ENCODE data around the gene CA4. TPM values are rescaled to one million over a fixed set of nuclear protein-coding genes. Genes with fewer than 3 reads are reported as not detected.

The CA4 gene
- total RNA-seq, 6 experiments from 2014 or later: 0.33 to 0.37 (median 0.35) TPM; not detected in 3

- ATAC-seq (no peak), DNase-seq (no peak)
- H3K4me3 ChIP-seq: no peak overlapping the region
- no CpG with 5 or more reads among the region's 2 CpGs for WGBS (ENCODE audit: insufficient coverage, low coverage, low lambda C conversion rate, missing lambda C conversion rate)
- no peak overlapping the region for H3K27ac ChIP-seq
- H3K9me3 ChIP-seq: no peaks in the 10 kb centered on the region
- peaks cover 0 to 6% (median 0%) of the 10 kb centered on the region in 4 donors for H3K4me1 ChIP-seq
- no peaks in the 10 kb centered on the region for H3K36me3 ChIP-seq
- peaks cover 0 to 13% of the 10 kb centered on the region in 2 donors for H3K27me3 ChIP-seq
- TF ChIP-seq POLR2A (IDR thresholded peaks at IDR 0.05) (no peak), CTCF (IDR thresholded peaks at IDR 0.05) (no peak)
- intact Hi-C loops (cut with DNase I): loop anchor here (10.0 kb wide), 1 partner anchor 286 kb away; no protein-coding TSS in a partner anchor
Measured at GRCh38 chr17:60148373-60148772, 1.4 kb upstream of the CA4 start.

GRCh38 chr17:60151355-60151754, 1.6 kb downstream of the CA4 start:
- 28% methylated on average over 2 of the region's 5 CpGs for WGBS (ENCODE audit: insufficient coverage, low coverage, low lambda C conversion rate, missing lambda C conversion rate)
- intact Hi-C loops (cut with DNase I): no loop called here
- H3K27ac ChIP-seq: no peak overlapping the region

GRCh38 chr17:60153606-60154390, 4.0 kb downstream of the CA4 start:
- Histone ChIP-seq H3K36me3 (no peaks in the 10 kb centered on the region), H3K27ac (no peak overlapping the region), H3K27me3 (peaks cover 0 to 13% of the 10 kb centered on the region in 2 donors), H3K4me3 (no peak overlapping the region), H3K4me1 (peaks cover 0 to 6% (median 0%) of the 10 kb centered on the region in 4 donors), H3K9me3 (no peaks in the 10 kb centered on the region)
- DNase-seq (no peak), ATAC-seq (no peak)
- WGBS (ENCODE audit: insufficient coverage, low coverage, low lambda C conversion rate, missing lambda C conversion rate): 50% methylated on average over 5 of the region's 12 CpGs
- TF ChIP-seq POLR2A (IDR thresholded peaks at IDR 0.05) (no peak), CTCF (IDR thresholded peaks at IDR 0.05) (no peak)
- intact Hi-C loops (cut with DNase I): no loop called here

More at GRCh38 chr17:60151355-60151754, 1.6 kb downstream of the CA4 start:
- Histone ChIP-seq H3K27me3 (peaks cover 0 to 13% of the 10 kb centered on the region in 2 donors), H3K36me3 (no peaks in the 10 kb centered on the region), H3K4me1 (peaks cover 0 to 6% (median 0%) of the 10 kb centered on the region in 4 donors), H3K9me3 (no peaks in the 10 kb centered on the region), H3K4me3 (no peak overlapping the region)
- no peak for ATAC-seq
- DNase-seq: no peak
- TF ChIP-seq POLR2A (IDR thresholded peaks at IDR 0.05) (no peak), CTCF (IDR thresholded peaks at IDR 0.05) (no peak)

- H3K27ac ChIP-seq: no peak overlapping the region
- no peaks in the 10 kb centered on the region for H3K9me3 ChIP-seq
- H3K4me3 ChIP-seq: no peak overlapping the region
- WGBS (ENCODE audit: insufficient coverage, low coverage, low lambda C conversion rate, missing lambda C conversion rate): 59% methylated on average over 3 of the region's 14 CpGs
- H3K36me3 ChIP-seq: no peaks in the 10 kb centered on the region
- ATAC-seq: no peak
- TF ChIP-seq CTCF (IDR thresholded peaks at IDR 0.05) (no peak), POLR2A (IDR thresholded peaks at IDR 0.05) (no peak)
- H3K4me1 ChIP-seq: peaks cover 0 to 4% (median 0%) of the 10 kb centered on the region in 4 donors
- DNase-seq: no peak
- H3K27me3 ChIP-seq: peaks cover 0 to 10% of the 10 kb centered on the region in 2 donors
- intact Hi-C loops (cut with DNase I): no loop called here
Measured at GRCh38 chr17:60154616-60155426, 5.0 kb downstream of the CA4 start.

Measured in right lobe of liver (tissue), 6 donors.